ENCODE data around the gene MGMT. TPM values are rescaled to one million over a fixed set of nuclear protein-coding genes. Genes with fewer than 3 reads are reported as not detected.

MGMT gene
- total RNA-seq, 4 donors from 2014 or later, result 18.4 to 30.3 (median 27.9) TPM

- 95% methylated on average over 13 of the region's 13 CpGs for WGBS
- H3K4me1 ChIP-seq, result no peaks in the 10 kb centered on the region
- H3K36me3 ChIP-seq, result no peaks in the 10 kb centered on the region
- no peak for DNase-seq (ENCODE audit: extremely low spot score)
- H3K9me3 ChIP-seq, result no peaks in the 10 kb centered on the region
- H3K4me3 ChIP-seq, result no peak overlapping the region
- intact Hi-C loops (cut with DNase I), result no loop called here
- TF ChIP-seq EP300 (IDR thresholded peaks at IDR 0.05) (no peak), POLR2AphosphoS5 (IDR thresholded peaks at IDR 0.05) (no peak), POLR2A (IDR thresholded peaks at IDR 0.05; ENCODE audit: low read depth) (no peak), CTCF (IDR thresholded peaks at IDR 0.05) (no peak)
- H3K27me3 ChIP-seq, result peaks cover 0 to 4% (median 0%) of the 10 kb centered on the region in 4 donors
- no peak overlapping the region for H3K27ac ChIP-seq (replicated peaks in 1 of 4)
Observed at GRCh38 chr10:129445436-129446182, 21.4 kb upstream of the MGMT start.

GRCh38 chr10:129446183-129446581 is 20.9 kb upstream of the MGMT start:
- intact Hi-C loops (cut with DNase I), result no loop called here
- no peak overlapping the region for H3K27ac ChIP-seq (replicated peaks in 1 of 4)
- H3K36me3 ChIP-seq, result no peaks in the 10 kb centered on the region
- WGBS, result 95% methylated on average over 4 of the region's 4 CpGs
- H3K4me1 ChIP-seq, result no peaks in the 10 kb centered on the region
- no peaks in the 10 kb centered on the region for H3K9me3 ChIP-seq
- DNase-seq (ENCODE audit: extremely low spot score), result no peak
- peaks cover 0 to 8% (median 0%) of the 10 kb centered on the region in 4 donors for H3K27me3 ChIP-seq
- no peak for TF ChIP-seq CTCF (IDR thresholded peaks at IDR 0.05)
- no peak for TF ChIP-seq POLR2A (IDR thresholded peaks at IDR 0.05; ENCODE audit: low read depth)
- no peak for TF ChIP-seq EP300 (IDR thresholded peaks at IDR 0.05)
- TF ChIP-seq POLR2AphosphoS5 (IDR thresholded peaks at IDR 0.05), result no peak
- H3K4me3 ChIP-seq, result no peak overlapping the region

GRCh38 chr10:129447486-129447885 is 19.6 kb upstream of the MGMT start:
- 84% methylated on average over 6 of the region's 6 CpGs for WGBS
- H3K36me3 ChIP-seq, result no peaks in the 10 kb centered on the region
- peaks cover 0 to 8% (median 0%) of the 10 kb centered on the region in 4 donors for H3K27me3 ChIP-seq
- intact Hi-C loops (cut with DNase I), result no loop called here
- H3K9me3 ChIP-seq, result peaks cover 0 to 2% (median 0%) of the 10 kb centered on the region in 4 donors
- no peaks in the 10 kb centered on the region for H3K4me1 ChIP-seq
- no peak overlapping the region for H3K4me3 ChIP-seq
- TF ChIP-seq CTCF (IDR thresholded peaks at IDR 0.05) (no peak), POLR2A (IDR thresholded peaks at IDR 0.05; ENCODE audit: low read depth) (no peak), POLR2AphosphoS5 (IDR thresholded peaks at IDR 0.05) (no peak), EP300 (IDR thresholded peaks at IDR 0.05) (no peak)
- H3K27ac ChIP-seq (replicated peaks in 1 of 4), result no peak overlapping the region
- DNase-seq (ENCODE audit: extremely low spot score), result no peak

GRCh38 chr10:129448086-129448485 is 19.0 kb upstream of the MGMT start:
- H3K4me1 ChIP-seq, result no peaks in the 10 kb centered on the region
- peaks cover 0 to 8% (median 0%) of the 10 kb centered on the region in 4 donors for H3K27me3 ChIP-seq
- TF ChIP-seq EP300 (IDR thresholded peaks at IDR 0.05) (no peak), POLR2A (IDR thresholded peaks at IDR 0.05; ENCODE audit: low read depth) (no peak), POLR2AphosphoS5 (IDR thresholded peaks at IDR 0.05) (no peak), CTCF (IDR thresholded peaks at IDR 0.05) (no peak)
- no peak overlapping the region for H3K27ac ChIP-seq (replicated peaks in 1 of 4)
- WGBS, result 71% methylated on average over 5 of the region's 5 CpGs
- H3K4me3 ChIP-seq, result no peak overlapping the region
- peaks cover 0 to 4% (median 0%) of the 10 kb centered on the region in 4 donors for H3K9me3 ChIP-seq
- H3K36me3 ChIP-seq, result no peaks in the 10 kb centered on the region
- intact Hi-C loops (cut with DNase I), result no loop called here
- no peak for DNase-seq (ENCODE audit: extremely low spot score)
